Gastrocnemius medialis (tissue), 4 donors: ENCODE results near the gene NHLH2. TPM values are rescaled to one million over a fixed set of nuclear protein-coding genes. Genes with fewer than 3 reads are reported as not detected.

Experiments
- ATAC-seq, 2 donors: fragments of 150-250 bp; one replicate each; pipeline ENCODE4 v1.9.1; 2016
- DNase-seq, 2 donors: peaks; one replicate each; pipeline ENCODE4 v3.0.0-alpha.2; 2019
- H3K27ac ChIP-seq, 4 donors: fragments of 200-600 bp; sonication (generic); 1 replicate in 1 of 4; 2 replicates in 3 of 4; pipeline ENCODE4 v1.5.1; 2016 to 2018; ENCODE audit warnings: mild to moderate bottlenecking in 2 of 4, moderate library complexity in 1 of 4
- H3K27me3 ChIP-seq, 3 donors: fragments of 200-600 bp; sonication (generic) in 2 of 3; 1 replicate in 1 of 3; 2 replicates in 2 of 3; pipeline versions ENCODE4 v1.5.1 to v1.6.0; 2016 to 2019; ENCODE audit warnings: mild to moderate bottlenecking in 1 of 3, moderate library complexity in 1 of 3
- H3K36me3 ChIP-seq, 2 donors: fragments of 200-600 bp; sonication (generic) in 1 of 2; one replicate each; pipeline ENCODE4 v1.5.1; 2017 to 2018
- H3K4me1 ChIP-seq, 2 donors: fragments of 200-600 bp; sonication (generic) in 1 of 2; one replicate each; pipeline ENCODE4 v1.5.1; 2016 to 2017; ENCODE audit warnings: mild to moderate bottlenecking in 2 of 2
- H3K4me3 ChIP-seq, 4 donors: fragments of 200-600 bp; sonication (generic) in 3 of 4; 1 replicate in 1 of 4; 2 replicates in 3 of 4; pipeline ENCODE4 v1.5.1; 2016 to 2019; ENCODE audit warnings: mild to moderate bottlenecking in 2 of 4
- H3K9me3 ChIP-seq, 3 donors: fragments of 200-600 bp; sonication (generic) in 2 of 3; 1 replicate in 1 of 3; 2 replicates in 2 of 3; pipeline ENCODE4 v1.5.1; 2016 to 2019
- CTCF ChIP-seq, 5 experiments: fragments of 450-650 bp in 3 of 5; fragments of 200-600 bp in 2 of 5; sonication (generic) in 2 of 5; IDR thresholded peaks in 4 of 5; conservative IDR thresholded peaks in 1 of 5; 1 replicate in 4 of 5; 2 replicates in 1 of 5; pipeline ENCODE4 v1.5.1; 2016 to 2019; ENCODE audit warnings: antibody characterized with exemption in 5 of 5, mild to moderate bottlenecking in 3 of 5, moderate library complexity in 3 of 5
- POLR2A ChIP-seq, 2 donors: fragments of 450-650 bp; IDR thresholded peaks; one replicate each; pipeline ENCODE4 v1.6.1; 2017; ENCODE audit warnings: antibody characterized with exemption in 2 of 2, mild to moderate bottlenecking in 2 of 2, moderate library complexity in 2 of 2
- in situ Hi-C, 4 donors: fragments of 200-750 bp; cut with MboI; loops; one replicate each; pipeline versions ENCODE4 v1.15.0 to v1.8.0; 2017; ENCODE audit warnings: low sequenced_read_pairs in 4 of 4
- intact Hi-C: fragments of 100-400 bp; cut with DNase I; formaldehyde crosslinking; loops from one replicate; pipeline ENCODE4 v1.15.1; 2023; ENCODE audit warnings: low total_unique reads
- total RNA-seq, 4 donors: library from RNA; depleted of rRNA; stranded (reverse); fragments of >200 nt; gene quantifications; one replicate each; pipeline versions ENCODE4 v1.1.0 to v1.2.3, GENCODE V29; 2016

Gene NHLH2
- not detected for total RNA-seq

- in situ Hi-C loops (no loop called here), intact Hi-C loops (no loop called here)
- H3K36me3 ChIP-seq = no peaks in the 10 kb centered on the region
Observed at GRCh38 chr1:115840605-115841460, at the start of gene NHLH2. TSS of gene NHLH2 (minus strand) at chr1:115841126. CDS start at chr1:115838372, 2,754 bp downstream.

GRCh38 chr1:115890580-115890979 lies 49.7 kb upstream of the NHLH2 start:
- no peak overlapping the region for H3K27ac ChIP-seq
- no peaks in the 10 kb centered on the region for H3K27me3 ChIP-seq
- H3K4me1 ChIP-seq = no peaks in the 10 kb centered on the region
- in situ Hi-C loops (no loop called here), intact Hi-C loops (no loop called here)
- no peak for ATAC-seq
- TF ChIP-seq POLR2A (IDR thresholded peaks at IDR 0.05) (no peak), CTCF (IDR thresholded peaks at IDR 0.05 in 4 of 5, conservative IDR thresholded peaks at IDR 0.05 in 1 of 5) (no peak)
- H3K9me3 ChIP-seq = no peaks in the 10 kb centered on the region
- H3K4me3 ChIP-seq = no peak overlapping the region
- no peak for DNase-seq
- H3K36me3 ChIP-seq = no peaks in the 10 kb centered on the region

More at GRCh38 chr1:115840605-115841460, at the start of gene NHLH2:
- peaks cover 6 to 14% of the 10 kb centered on the region in 2 donors for H3K4me1 ChIP-seq
- H3K9me3 ChIP-seq = no peaks in the 10 kb centered on the region
- peak within 1 kb of the TSS in 1 of 4 donors; percentile 48 for H3K4me3 ChIP-seq
- no peak within 1 kb of the TSS for H3K27ac ChIP-seq
- TF ChIP-seq POLR2A (IDR thresholded peaks at IDR 0.05) = no peak
- H3K27me3 ChIP-seq = peaks cover 73 to 82% (median 79%) of the 10 kb centered on the region in 3 donors
- DNase-seq (no peak), ATAC-seq (no peak)

- Histone ChIP-seq H3K36me3 (no peaks in the 10 kb centered on the region), H3K9me3 (no peaks in the 10 kb centered on the region), H3K27ac (no peak overlapping the region), H3K27me3 (no peaks in the 10 kb centered on the region), H3K4me3 (no peak overlapping the region), H3K4me1 (no peaks in the 10 kb centered on the region)
- ATAC-seq = no peak
- TF ChIP-seq CTCF (IDR thresholded peaks at IDR 0.05 in 4 of 5, conservative IDR thresholded peaks at IDR 0.05 in 1 of 5) (no peak), POLR2A (IDR thresholded peaks at IDR 0.05) (no peak)
- intact Hi-C loops (no loop called here), in situ Hi-C loops (no loop called here)
- DNase-seq = no peak
Observed at GRCh38 chr1:115888976-115889375, 48.0 kb upstream of the NHLH2 start.

GRCh38 chr1:115882913-115883902 lies 42.3 kb upstream of the NHLH2 start:
- no peak for TF ChIP-seq POLR2A (IDR thresholded peaks at IDR 0.05)
- TF ChIP-seq CTCF (IDR thresholded peaks at IDR 0.05 in 4 of 5, conservative IDR thresholded peaks at IDR 0.05 in 1 of 5) = no peak
- in situ Hi-C loops (no loop called here), intact Hi-C loops (no loop called here)
- H3K9me3 ChIP-seq = no peaks in the 10 kb centered on the region
- no peak for ATAC-seq
- DNase-seq = no peak
- H3K4me3 ChIP-seq = no peak overlapping the region
- no peaks in the 10 kb centered on the region for H3K27me3 ChIP-seq
- no peaks in the 10 kb centered on the region for H3K36me3 ChIP-seq
- no peak overlapping the region for H3K27ac ChIP-seq
- no peaks in the 10 kb centered on the region for H3K4me1 ChIP-seq
